ENCODE measurements around the gene ZP1.

The ZP1 gene

DNA sequence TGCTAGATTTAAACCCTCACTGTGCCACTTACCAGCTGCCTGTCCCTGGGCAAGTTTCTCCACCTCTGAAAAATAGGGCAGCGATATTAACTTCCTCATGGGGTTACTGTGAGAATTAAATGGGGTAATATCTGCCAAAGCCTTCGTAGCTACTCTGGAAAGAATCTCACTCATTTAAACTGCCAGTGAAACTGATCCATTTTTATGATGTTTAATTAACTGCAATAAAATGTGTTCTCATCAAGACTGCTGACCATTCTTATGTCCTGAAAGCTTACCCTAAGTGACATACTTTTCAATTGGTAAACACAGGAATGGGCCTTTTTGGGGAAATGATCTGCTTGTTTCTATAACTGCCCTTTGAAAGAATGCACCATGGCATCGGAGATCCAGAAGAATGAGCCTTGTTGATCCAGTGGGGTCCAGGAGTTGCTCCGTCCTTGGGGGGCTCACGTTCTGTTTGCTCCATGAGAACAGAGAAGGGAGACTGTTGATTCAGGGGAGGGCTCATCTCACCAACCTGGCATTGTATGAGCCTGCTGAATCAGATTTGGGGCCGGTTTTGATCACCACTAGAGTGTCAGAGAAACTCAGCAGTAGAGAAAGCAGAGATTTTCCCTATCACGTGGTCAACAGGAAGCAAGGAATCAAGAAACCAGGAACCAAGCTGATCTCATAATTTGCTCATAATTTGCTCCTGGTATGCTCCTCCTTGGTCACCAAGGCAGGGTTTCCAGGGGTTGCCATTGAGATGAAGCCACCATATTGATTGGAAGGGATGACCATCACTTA is 32.4 kb upstream of the ZP1 start:
- no peaks in the 10 kb centered on the region for H3K9me3 ChIP-seq (ENCODE audit: control insufficient read depth, low read length)
- peaks cover 17% of the 10 kb centered on the region for H3K4me1 ChIP-seq (ENCODE audit: control insufficient read depth, insufficient read depth, low read length)
- DNase-seq (ENCODE audit: low read depth): no peak
- no peak overlapping the region for H3K9ac ChIP-seq (ENCODE audit: low read length)
- peaks cover 9% of the 10 kb centered on the region for H3K27me3 ChIP-seq (replicated peaks; ENCODE audit: control insufficient read depth, insufficient read depth, low read length)
- H3K36me3 ChIP-seq (ENCODE audit: control insufficient read depth, insufficient read depth, low read length, severe bottlenecking): no peaks in the 10 kb centered on the region
- no peak overlapping the region for H3K4me3 ChIP-seq (ENCODE audit: low read length)

DNA sequence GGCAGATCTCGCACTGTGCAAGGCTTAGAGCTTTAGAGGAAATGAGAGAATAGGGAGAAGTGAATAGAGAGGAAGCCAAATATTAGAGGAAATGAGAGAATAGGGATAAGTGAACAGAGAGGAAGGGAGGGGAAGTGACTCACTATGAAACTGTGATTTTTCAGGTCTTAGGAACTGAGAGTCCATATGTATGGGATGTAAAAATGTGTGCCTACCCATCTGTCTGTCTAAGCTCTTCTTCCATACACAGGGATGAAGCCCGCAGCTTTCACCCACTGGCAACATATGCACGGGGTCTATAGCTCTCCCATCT is 31.9 kb upstream of the ZP1 start:
- H3K36me3 ChIP-seq (ENCODE audit: control insufficient read depth, insufficient read depth, low read length, severe bottlenecking): no peaks in the 10 kb centered on the region
- no peak overlapping the region for H3K9ac ChIP-seq (ENCODE audit: low read length)
- no peak overlapping the region for H3K4me3 ChIP-seq (ENCODE audit: low read length)
- peaks cover 23% of the 10 kb centered on the region for H3K4me1 ChIP-seq (ENCODE audit: control insufficient read depth, insufficient read depth, low read length)
- peaks cover 9% of the 10 kb centered on the region for H3K27me3 ChIP-seq (replicated peaks; ENCODE audit: control insufficient read depth, insufficient read depth, low read length)
- H3K9me3 ChIP-seq (ENCODE audit: control insufficient read depth, low read length): no peaks in the 10 kb centered on the region
- DNase-seq (ENCODE audit: low read depth): no peak

DNA sequence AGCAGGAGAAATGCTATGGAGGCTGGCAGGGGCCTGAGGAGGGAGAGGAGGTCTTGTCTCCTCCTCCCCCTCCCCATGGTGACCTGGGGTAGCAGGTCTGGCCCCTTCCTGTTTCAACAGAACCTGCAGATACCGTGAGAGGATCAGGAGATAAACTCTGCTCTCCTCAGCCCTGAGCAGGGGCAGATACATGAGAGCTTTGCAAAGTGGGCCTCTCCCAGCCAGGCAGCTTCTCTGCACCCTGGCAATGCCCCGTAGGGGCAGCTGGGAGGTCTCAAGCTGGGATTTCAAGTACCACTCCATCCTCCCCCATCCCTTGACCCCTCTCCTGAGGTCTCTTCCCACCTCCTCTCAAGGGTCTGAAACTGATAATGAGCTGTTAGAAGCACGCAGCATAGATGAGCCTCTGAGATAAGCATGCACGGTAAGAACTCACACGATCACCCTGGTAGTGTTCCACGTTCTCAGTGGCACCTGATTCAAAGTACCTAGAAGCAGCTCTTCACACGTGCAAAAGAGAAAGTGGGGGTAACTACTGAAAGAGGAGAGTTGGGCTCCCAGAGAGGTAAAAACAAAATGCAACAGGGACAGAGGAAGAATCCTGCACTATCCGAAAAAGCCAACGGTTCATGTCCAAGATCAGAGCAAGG is 30.4 kb upstream of the ZP1 start:
- Histone ChIP-seq H3K27me3 (replicated peaks; ENCODE audit: control insufficient read depth, insufficient read depth, low read length) (peaks cover 9% of the 10 kb centered on the region), H3K9me3 (ENCODE audit: control insufficient read depth, low read length) (no peaks in the 10 kb centered on the region), H3K4me3 (ENCODE audit: low read length) (no peak overlapping the region), H3K9ac (ENCODE audit: low read length) (no peak overlapping the region), H3K36me3 (ENCODE audit: control insufficient read depth, insufficient read depth, low read length, severe bottlenecking) (no peaks in the 10 kb centered on the region), H3K4me1 (ENCODE audit: control insufficient read depth, insufficient read depth, low read length) (peaks cover 27% of the 10 kb centered on the region)
- no peak for DNase-seq (ENCODE audit: low read depth)

DNA sequence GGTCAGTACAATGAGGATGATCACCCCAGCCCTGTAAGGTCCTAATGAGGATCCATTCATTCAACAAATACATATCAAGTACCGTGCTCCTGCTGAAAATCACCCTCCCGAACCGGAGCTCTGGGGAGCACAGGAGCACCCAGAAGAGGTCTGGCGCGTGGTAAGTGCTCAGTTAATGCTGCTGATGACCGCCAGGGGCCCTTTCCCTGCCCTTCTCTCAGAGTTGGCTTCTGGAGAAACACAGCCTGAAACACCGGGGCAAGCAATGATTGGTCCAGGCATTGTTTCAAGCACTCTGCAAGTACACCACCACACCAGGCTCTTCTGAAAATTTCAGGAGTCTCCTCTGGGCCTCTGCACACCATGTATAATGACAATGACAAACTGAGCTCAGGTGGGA is 29.2 kb upstream of the ZP1 start:
- Histone ChIP-seq H3K27me3 (replicated peaks; ENCODE audit: control insufficient read depth, insufficient read depth, low read length) (peaks cover 9% of the 10 kb centered on the region), H3K9me3 (ENCODE audit: control insufficient read depth, low read length) (no peaks in the 10 kb centered on the region), H3K9ac (ENCODE audit: low read length) (no peak overlapping the region), H3K4me1 (ENCODE audit: control insufficient read depth, insufficient read depth, low read length) (peaks cover 23% of the 10 kb centered on the region), H3K4me3 (ENCODE audit: low read length) (no peak overlapping the region), H3K36me3 (ENCODE audit: control insufficient read depth, insufficient read depth, low read length, severe bottlenecking) (no peaks in the 10 kb centered on the region)
- peak; percentile 25 for DNase-seq (ENCODE audit: low read depth)

DNA sequence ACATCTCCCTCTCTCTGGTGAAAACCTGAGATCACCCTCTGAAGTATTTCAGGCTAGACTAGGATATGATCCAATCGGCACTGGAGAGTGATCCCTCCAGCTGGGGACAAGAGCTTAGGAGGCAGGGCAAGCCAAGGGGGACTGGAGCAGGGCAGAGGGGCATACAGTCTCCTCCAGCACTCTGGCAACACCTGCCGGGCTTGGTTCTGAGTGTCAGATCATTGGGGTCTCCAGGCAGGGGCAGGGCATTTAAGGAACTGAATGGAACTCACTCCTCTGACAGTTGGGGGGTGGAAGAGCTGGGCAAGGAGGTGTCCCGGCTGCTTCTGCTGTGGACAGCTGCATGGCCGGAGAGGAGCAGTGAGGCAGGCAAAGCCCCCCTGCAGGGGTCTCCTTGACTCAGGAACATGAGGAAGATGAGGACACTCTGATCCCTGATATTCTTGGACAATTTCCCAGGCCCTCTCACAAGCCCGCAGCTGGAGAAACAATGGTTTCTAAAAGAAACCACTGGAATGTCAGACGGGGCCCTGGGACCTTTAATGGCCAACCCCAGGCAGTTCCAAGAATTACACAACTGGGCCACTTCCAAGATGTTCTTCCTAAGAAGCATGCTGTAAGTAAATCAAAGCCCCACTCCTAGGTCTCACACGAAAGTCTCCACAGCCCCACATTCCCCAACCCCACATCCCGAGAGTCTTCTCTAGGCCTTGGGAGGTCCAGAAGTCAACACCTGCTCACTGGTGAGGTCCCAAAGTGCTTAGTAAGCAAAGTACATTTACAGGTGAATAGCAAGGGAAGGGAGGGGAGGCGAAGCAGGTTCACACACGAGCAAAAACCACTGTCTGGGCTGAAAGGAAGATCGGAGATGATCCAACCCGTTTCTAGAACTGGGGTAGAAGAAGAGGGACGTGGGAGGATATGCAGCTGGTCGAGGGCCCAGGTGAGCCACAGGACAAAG is 26.6 kb upstream of the ZP1 start:
- H3K4me1 ChIP-seq (ENCODE audit: control insufficient read depth, insufficient read depth, low read length): peaks cover 47% of the 10 kb centered on the region
- H3K27me3 ChIP-seq (replicated peaks; ENCODE audit: control insufficient read depth, insufficient read depth, low read length): peaks cover 9% of the 10 kb centered on the region
- H3K9ac ChIP-seq (ENCODE audit: low read length): peak overlapping the region; percentile 94
- peak; percentile 92 for DNase-seq (ENCODE audit: low read depth)
- H3K4me3 ChIP-seq (ENCODE audit: low read length): peak overlapping the region; percentile 97
- no peaks in the 10 kb centered on the region for H3K9me3 ChIP-seq (ENCODE audit: control insufficient read depth, low read length)
- no peaks in the 10 kb centered on the region for H3K36me3 ChIP-seq (ENCODE audit: control insufficient read depth, insufficient read depth, low read length, severe bottlenecking)

DNA sequence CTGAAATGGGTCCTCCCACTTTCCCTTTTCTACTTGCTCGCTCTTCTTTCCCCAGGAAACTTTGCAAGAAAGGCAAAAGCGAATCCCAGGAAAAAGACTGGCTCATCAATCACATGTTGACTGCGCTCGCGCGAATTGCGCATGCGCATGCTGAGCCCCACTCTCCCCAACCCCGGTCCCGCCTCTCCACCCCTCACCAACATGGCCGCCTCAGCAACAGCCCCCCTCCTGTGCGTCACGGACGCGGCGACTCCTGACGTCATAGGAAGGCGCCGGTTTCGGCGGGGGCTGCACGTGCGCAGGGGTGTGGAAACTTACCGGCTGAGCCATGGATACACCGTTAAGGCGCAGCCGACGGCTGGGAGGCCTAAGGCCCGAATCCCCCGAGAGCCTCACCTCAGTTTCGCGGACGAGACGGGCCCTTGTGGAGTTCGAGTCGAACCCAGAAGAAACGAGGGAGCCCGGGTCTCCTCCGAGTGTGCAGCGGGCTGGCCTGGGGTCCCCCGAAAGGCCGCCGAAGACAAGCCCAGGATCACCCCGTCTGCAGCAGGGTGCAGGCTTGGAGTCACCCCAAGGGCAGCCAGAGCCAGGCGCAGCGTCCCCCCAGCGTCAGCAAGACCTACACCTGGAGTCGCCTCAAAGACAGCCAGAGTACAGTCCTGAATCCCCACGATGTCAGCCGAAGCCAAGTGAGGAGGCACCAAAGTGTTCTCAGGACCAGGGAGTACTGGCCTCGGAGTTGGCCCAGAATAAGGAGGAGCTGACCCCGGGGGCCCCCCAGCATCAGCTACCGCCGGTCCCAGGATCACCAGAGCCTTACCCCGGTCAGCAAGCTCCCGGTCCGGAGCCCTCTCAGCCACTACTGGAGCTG is 25.3 kb upstream of the ZP1 start, which contains the start of gene CCDC86:
TSS of gene CCDC86 (plus strand) at position 317 of the 871 bp plus-strand sequence. CDS start at position 329, 12 bp downstream.
- peak; percentile 97 for DNase-seq (ENCODE audit: low read depth)
- Histone ChIP-seq H3K4me3 (ENCODE audit: low read length) (peak within 1 kb of the TSS; percentile 97), H3K27me3 (replicated peaks; ENCODE audit: control insufficient read depth, insufficient read depth, low read length) (peaks cover 9% of the 10 kb centered on the region), H3K9ac (ENCODE audit: low read length) (peak within 1 kb of the TSS; percentile 94), H3K4me1 (ENCODE audit: control insufficient read depth, insufficient read depth, low read length) (peaks cover 47% of the 10 kb centered on the region), H3K9me3 (ENCODE audit: control insufficient read depth, low read length) (no peaks in the 10 kb centered on the region), H3K36me3 (ENCODE audit: control insufficient read depth, insufficient read depth, low read length, severe bottlenecking) (no peaks in the 10 kb centered on the region)

DNA sequence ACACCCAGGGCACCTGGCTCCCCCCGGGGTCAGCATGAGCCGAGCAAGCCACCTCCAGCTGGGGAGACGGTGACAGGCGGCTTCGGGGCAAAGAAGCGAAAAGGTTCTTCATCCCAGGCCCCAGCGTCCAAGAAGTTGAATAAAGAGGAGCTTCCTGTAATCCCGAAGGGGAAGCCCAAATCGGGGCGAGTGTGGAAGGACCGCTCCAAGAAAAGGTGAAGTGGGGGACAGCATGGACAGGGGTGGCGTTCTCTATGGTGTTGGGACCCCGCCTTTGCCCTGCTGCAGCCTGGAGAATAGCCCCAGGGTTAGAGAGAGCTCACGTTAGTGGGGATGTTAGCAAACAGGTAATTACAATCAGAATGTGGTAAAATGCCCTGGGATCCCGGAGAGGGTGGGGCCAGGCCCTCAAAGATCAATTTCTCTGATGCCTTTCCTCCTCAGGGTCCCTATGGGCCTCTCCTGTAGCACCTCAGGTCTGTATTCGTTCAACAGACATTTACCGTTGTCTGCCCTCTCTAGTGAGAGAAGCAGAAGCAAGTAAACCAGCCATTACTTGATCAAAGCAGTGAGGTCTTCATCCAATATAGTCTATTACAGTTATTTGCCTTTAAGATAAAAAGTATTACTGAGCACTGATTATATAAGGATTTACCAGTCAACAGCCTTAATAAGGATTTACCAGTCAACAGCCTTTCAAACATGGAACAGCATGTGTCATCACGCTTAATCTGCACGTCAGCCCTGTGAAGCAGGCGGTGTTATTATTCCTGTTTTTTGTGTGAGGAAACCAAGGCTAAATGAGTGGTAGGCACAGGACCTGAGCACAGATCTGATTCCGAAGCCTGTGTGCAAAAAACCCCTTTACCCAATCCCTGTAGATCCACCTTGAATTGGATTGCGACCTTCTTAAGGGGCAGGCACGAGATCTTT is 24.4 kb upstream of the ZP1 start:
- Histone ChIP-seq H3K27me3 (replicated peaks; ENCODE audit: control insufficient read depth, insufficient read depth, low read length) (peaks cover 2% of the 10 kb centered on the region), H3K4me1 (ENCODE audit: control insufficient read depth, insufficient read depth, low read length) (peaks cover 47% of the 10 kb centered on the region), H3K9me3 (ENCODE audit: control insufficient read depth, low read length) (no peaks in the 10 kb centered on the region), H3K9ac (ENCODE audit: low read length) (peak overlapping the region; percentile 94), H3K36me3 (ENCODE audit: control insufficient read depth, insufficient read depth, low read length, severe bottlenecking) (no peaks in the 10 kb centered on the region), H3K4me3 (ENCODE audit: low read length) (peak overlapping the region; percentile 97)
- DNase-seq (ENCODE audit: low read depth): peak; percentile 25

DNA sequence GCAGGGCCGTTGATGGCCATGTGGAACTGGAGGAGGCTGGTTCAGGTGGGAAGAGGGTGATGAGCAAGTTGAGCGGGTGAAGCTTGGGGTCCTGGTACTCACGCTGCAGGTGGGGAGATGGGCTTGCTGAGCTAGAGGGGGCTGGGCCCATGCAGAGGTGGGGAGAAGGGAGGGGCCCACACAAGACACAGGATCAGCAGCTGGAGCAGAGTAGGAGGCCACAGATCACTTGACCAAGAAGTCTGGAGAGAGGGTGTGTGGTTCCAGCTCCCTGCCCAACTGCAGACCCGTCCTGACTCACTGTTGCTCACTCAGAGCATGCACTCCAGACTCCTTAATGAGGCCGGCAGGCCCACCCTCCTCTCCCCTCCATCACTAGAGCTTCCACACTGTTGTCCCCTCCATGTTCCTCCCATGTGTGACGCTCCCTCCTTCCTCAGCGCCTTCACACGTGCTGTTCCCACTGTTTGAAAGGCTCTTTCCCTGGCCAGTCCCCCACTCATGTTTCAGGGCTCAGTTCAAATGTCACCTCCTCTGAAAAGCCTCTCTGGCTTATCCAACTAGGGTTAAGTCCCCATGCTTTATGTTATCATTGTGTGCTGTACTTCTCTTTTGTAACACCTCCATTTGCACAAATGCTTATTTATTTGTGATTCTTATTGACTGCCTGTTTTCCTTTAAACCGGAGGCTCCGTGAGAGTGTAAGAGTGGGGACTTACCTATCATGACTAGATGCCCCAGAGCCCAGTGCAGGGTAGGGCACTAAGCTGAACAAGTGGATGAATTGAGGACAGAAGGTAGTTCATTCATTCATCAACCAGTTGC is 23.1 kb upstream of the ZP1 start:
- no peaks in the 10 kb centered on the region for H3K9me3 ChIP-seq (ENCODE audit: control insufficient read depth, low read length)
- DNase-seq (ENCODE audit: low read depth): no peak
- H3K9ac ChIP-seq (ENCODE audit: low read length): peak overlapping the region; percentile 94
- peaks cover 12% of the 10 kb centered on the region for H3K36me3 ChIP-seq (ENCODE audit: control insufficient read depth, insufficient read depth, low read length, severe bottlenecking)
- no peaks in the 10 kb centered on the region for H3K27me3 ChIP-seq (replicated peaks; ENCODE audit: control insufficient read depth, insufficient read depth, low read length)
- peak overlapping the region; percentile 97 for H3K4me3 ChIP-seq (ENCODE audit: low read length)
- peaks cover 47% of the 10 kb centered on the region for H3K4me1 ChIP-seq (ENCODE audit: control insufficient read depth, insufficient read depth, low read length)

DNA sequence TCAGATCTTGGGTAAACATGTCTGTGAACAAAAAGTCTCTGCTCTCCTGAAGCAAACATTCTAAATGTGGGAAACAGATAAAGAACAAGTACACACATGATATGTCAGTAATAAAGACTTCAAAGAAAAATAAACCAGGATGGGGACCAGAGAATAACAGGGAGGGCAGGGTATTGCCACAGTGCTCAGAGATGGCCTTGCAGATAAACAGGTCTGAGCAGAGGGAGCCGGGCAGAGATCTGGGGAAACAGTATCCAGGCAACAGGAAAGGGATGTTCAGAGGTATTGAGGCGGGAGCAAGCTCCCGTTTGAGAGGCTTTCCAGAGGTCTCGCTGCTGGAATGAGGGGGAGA is 22.5 kb upstream of the ZP1 start:
- Histone ChIP-seq H3K27me3 (replicated peaks; ENCODE audit: control insufficient read depth, insufficient read depth, low read length) (no peaks in the 10 kb centered on the region), H3K9ac (ENCODE audit: low read length) (no peak overlapping the region), H3K36me3 (ENCODE audit: control insufficient read depth, insufficient read depth, low read length, severe bottlenecking) (peaks cover 18% of the 10 kb centered on the region), H3K9me3 (ENCODE audit: control insufficient read depth, low read length) (no peaks in the 10 kb centered on the region), H3K4me1 (ENCODE audit: control insufficient read depth, insufficient read depth, low read length) (peaks cover 47% of the 10 kb centered on the region), H3K4me3 (ENCODE audit: low read length) (peak overlapping the region; percentile 97)
- DNase-seq (ENCODE audit: low read depth): no peak
